ENCODE results near the gene GATC.

GRCh38 chr12:120425797-120426196 lies 20.4 kb upstream of the GATC start:
- TF ChIP-seq CTCF (IDR thresholded peaks at IDR 0.05) (no peak), POLR2A (IDR thresholded peaks at IDR 0.05) (no peak), POLR2AphosphoS5 (IDR thresholded peaks at IDR 0.05) (no peak), EP300 (IDR thresholded peaks at IDR 0.05) (no peak)
